GM23248 (cell line): ENCODE measurements around the gene GAS7. TPM values are rescaled to one million over a fixed set of nuclear protein-coding genes. Genes with fewer than 3 reads are reported as not detected.

Experiments
- DNase-seq: peaks from one replicate; pipeline ENCODE4 v3.0.0-alpha.2; 2015
- H2AFZ ChIP-seq: fragments of 200-600 bp; sonication (generic); 2 replicates; pipeline ENCODE4 v1.6.1; 2016; ENCODE audit warnings: antibody characterized with exemption
- H3F3A ChIP-seq: fragments of 200-600 bp; sonication (generic); 2 replicates; pipeline ENCODE4 v1.6.1; 2016; ENCODE audit warnings: mild to moderate bottlenecking, antibody characterized with exemption, mixed run types; ENCODE audit not compliant: insufficient read depth
- H3K27ac ChIP-seq: fragments of 200-600 bp; sonication (generic); 2 replicates; pipeline ENCODE4 v1.5.1; 2016; ENCODE audit warnings: mild to moderate bottlenecking
- H3K27me3 ChIP-seq: fragments of 200-600 bp; sonication (generic); replicated peaks from 2 replicates; pipeline ENCODE4 v1.6.1; 2016; ENCODE audit warnings: mild to moderate bottlenecking; ENCODE audit not compliant: insufficient read depth
- H3K36me3 ChIP-seq: fragments of 200-600 bp; sonication (generic); 2 replicates; pipeline ENCODE4 v1.6.1; 2016; ENCODE audit warnings: low read depth, mild to moderate bottlenecking
- H3K4me1 ChIP-seq: fragments of 200-600 bp; sonication (generic); 2 replicates; pipeline ENCODE4 v1.6.1; 2016; ENCODE audit warnings: mild to moderate bottlenecking; ENCODE audit not compliant: insufficient read depth
- H3K4me2 ChIP-seq: fragments of 200-600 bp; sonication (generic); one replicate; pipeline ENCODE4 v1.6.1; 2016; ENCODE audit warnings: mild to moderate bottlenecking; ENCODE audit not compliant: unreplicated experiment
- H3K4me3 ChIP-seq: fragments of 200-600 bp; sonication (generic); 2 replicates; pipeline ENCODE4 v1.5.1; 2016; ENCODE audit warnings: mild to moderate bottlenecking
- H3K79me2 ChIP-seq: fragments of 200-600 bp; sonication (generic); 2 replicates; pipeline ENCODE4 v1.6.1; 2016; ENCODE audit warnings: mild to moderate bottlenecking; ENCODE audit not compliant: insufficient read depth
- H3K9ac ChIP-seq: fragments of 200-600 bp; sonication (generic); 2 replicates; pipeline ENCODE4 v1.6.1; 2016; ENCODE audit warnings: mild to moderate bottlenecking
- H3K9me2 ChIP-seq: fragments of 200-600 bp; sonication (generic); 2 replicates; pipeline ENCODE4 v1.6.1; 2016; ENCODE audit warnings: mixed run types, mild to moderate bottlenecking, moderate library complexity; ENCODE audit not compliant: insufficient read depth
- H3K9me3 ChIP-seq: fragments of 200-600 bp; sonication (generic); one replicate; pipeline ENCODE4 v1.6.1; 2017; ENCODE audit warnings: low read depth
- H4K20me1 ChIP-seq: fragments of 200-600 bp; sonication (generic); 2 replicates; pipeline ENCODE4 v1.6.0; 2016; ENCODE audit not compliant: insufficient read depth
- EZH2 ChIP-seq: fragments of 200-600 bp; sonication (generic); IDR thresholded peaks from 2 replicates; pipeline ENCODE4 v1.6.1; 2018; ENCODE audit warnings: antibody characterized with exemption, mild to moderate bottlenecking; ENCODE audit not compliant: insufficient read depth, poor library complexity, severe bottlenecking
- EZH2phosphoT487 ChIP-seq: fragments of 200-600 bp; sonication (generic); IDR thresholded peaks from 2 replicates; pipeline ENCODE4 v1.6.1; 2018; ENCODE audit warnings: antibody characterized with exemption, moderate library complexity, mild to moderate bottlenecking, low read depth; ENCODE audit not compliant: insufficient read depth
- WGBS, 2 experiments: methylation state at CpG; one replicate each; pipeline ENCODE4 v1.1.6; 2015 to 2017; ENCODE audit warnings: low lambda C conversion rate in 2 of 2, low coverage in 1 of 2; ENCODE audit errors: missing lambda C conversion rate in 2 of 2; 5-methylcytosine and 5-hydroxymethylcytosine counted together
- in situ Hi-C: fragments of 300-500 bp; cut with MboI; formaldehyde crosslinking; loops from 2 replicates; pipeline ENCODE4 v1.15.0; 2020
- polyA plus RNA-seq: library from polyadenylated mRNA; unstranded; fragments of >200 nt; fragmentation: Nextera tagmentation; extraction: Ambion mirVana; gene quantifications from 2 replicates; pipeline ENCODE4 v1.2.1, GENCODE V29; 2016
- total RNA-seq: library from RNA; depleted of rRNA; stranded (reverse); fragments of >200 nt; shearing (Covaris generic); gene quantifications from 2 replicates; pipeline ENCODE4 v1.2.3, GENCODE V29; 2014

Gene GAS7
- total and polyA plus RNA-seq, 2 experiments from 2014 or later = 6.7 to 13.4 TPM

DNA sequence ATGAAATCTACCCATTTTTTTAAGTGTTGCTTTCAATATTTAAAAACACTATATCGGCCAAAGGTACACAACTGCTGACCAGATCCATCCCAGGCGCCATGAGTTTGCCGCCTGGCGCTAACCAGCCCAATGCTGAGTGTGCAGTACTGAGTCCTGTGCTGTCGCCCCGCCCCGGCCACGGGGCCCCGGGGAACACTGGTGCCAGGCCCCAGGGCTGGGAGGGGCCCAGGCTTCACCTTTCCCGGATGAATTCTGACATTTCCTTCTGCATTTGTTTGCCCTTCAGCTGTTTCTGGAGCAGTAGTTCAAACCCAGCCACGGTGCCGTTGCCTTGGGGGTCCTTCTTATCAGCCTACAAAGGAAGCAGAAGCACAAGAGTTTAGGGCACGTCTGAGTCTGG is 255.5 kb downstream of the GAS7 start:
- Histone ChIP-seq H3K27ac (no peak overlapping the region), H3K79me2 (no peaks in the 10 kb centered on the region), H3K4me1 (no peaks in the 10 kb centered on the region), H4K20me1 (no peaks in the 10 kb centered on the region), H3K36me3 (peaks cover 5% of the 10 kb centered on the region; the same call in 1 of the 2 replicates), H3F3A (0 out of 2 replicates have a peak, but pooled peaks cover 3% of the 10 kb centered on the region), H3K27me3 (no peaks in the 10 kb centered on the region), H2AFZ (no peak overlapping the region), H3K9me3 (no peaks in the 10 kb centered on the region), H3K9ac (no peak overlapping the region), H3K4me2 (no peak overlapping the region), H3K9me2 (no peaks in the 10 kb centered on the region), H3K4me3 (no peak overlapping the region)
- in situ Hi-C loops = no loop called here
- no peak for TF ChIP-seq EZH2
- no peak for DNase-seq
- 85 to 87% methylated on average over 13 of the region's 13 CpGs for whole genome bisulfite sequencing, 2 experiments

DNA sequence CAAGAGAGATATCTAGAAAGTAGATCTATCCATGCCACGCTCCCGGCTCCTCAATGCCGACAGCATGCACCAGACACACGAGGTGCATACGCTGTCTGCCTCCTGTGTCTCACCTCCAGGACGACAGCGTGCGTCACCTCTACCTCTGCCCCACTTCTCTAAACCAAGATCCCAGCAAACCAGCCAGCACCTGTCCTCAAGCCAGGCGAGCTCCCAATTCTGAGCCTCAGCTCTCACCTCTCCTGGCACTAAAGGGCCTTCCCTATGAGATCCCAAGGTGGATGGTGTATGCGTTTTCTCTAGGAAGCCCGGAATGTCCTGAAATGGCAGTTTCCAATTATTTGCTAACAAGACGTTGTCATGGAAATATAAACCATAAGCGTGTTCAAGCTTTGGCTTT is 257.1 kb downstream of the GAS7 start:
- Histone ChIP-seq H3K9me2 (no peaks in the 10 kb centered on the region), H3F3A (0 out of 2 replicates have a peak, but pooled peaks cover 5% of the 10 kb centered on the region), H2AFZ (no peak overlapping the region), H3K4me2 (no peak overlapping the region), H3K9ac (no peak overlapping the region), H3K9me3 (no peaks in the 10 kb centered on the region), H3K4me3 (no peak overlapping the region), H3K36me3 (peaks cover 5% of the 10 kb centered on the region; the same call in 1 of the 2 replicates), H3K27me3 (no peaks in the 10 kb centered on the region), H3K27ac (no peak overlapping the region), H3K79me2 (no peaks in the 10 kb centered on the region), H3K4me1 (no peaks in the 10 kb centered on the region), H4K20me1 (no peaks in the 10 kb centered on the region)
- no peak for DNase-seq
- TF ChIP-seq EZH2 (no peak), EZH2phosphoT487 (no peak)
- in situ Hi-C loops = no loop called here
- WGBS, 2 experiments = 93% methylated on average over 13 of the region's 13 CpGs

DNA sequence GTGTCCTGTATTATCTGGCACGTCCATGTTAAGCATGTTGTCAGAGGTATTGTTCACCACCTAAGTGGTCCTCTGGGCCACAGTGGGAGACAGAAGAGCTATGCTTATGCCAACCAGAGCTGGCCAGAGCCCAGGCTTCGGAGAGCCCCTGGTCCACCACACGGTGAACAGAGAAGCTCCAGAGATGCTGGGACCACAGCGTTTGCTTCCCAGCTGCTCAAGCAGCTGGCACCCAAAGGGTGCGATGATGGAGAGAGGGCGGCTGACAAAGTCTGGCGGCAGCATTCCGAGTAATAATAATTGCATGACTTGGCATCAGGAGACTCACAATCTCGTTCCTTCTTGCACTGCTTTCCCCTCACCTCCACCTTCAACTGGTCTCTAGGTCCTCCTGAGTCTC is 257.6 kb downstream of the GAS7 start:
- Histone ChIP-seq H3K4me2 (no peak overlapping the region), H3K79me2 (no peaks in the 10 kb centered on the region)
- 57 to 69% methylated on average over 9 of the region's 9 CpGs for WGBS, 2 experiments

DNA sequence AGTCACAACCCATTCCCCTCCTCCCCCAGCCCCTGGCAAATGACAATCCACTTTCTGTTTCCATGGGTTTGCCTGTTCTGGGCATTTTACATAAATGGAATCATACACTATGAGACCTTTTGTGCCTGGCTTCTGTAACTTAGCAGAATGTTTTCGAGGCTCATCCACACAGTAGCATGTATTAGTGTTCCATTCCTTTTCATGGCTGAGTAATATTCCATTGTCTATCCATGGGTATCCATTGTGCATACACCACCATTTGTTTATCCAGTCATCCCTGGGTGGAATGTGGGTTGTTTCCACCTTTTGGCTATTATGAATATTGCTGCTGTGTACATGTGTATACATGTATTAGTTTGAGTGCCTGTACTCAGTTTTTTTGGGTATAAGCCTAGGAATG is 259.6 kb downstream of the GAS7 start:
- H3K27me3 ChIP-seq = no peaks in the 10 kb centered on the region
- H4K20me1 ChIP-seq = no peaks in the 10 kb centered on the region
- no peak overlapping the region for H3K4me2 ChIP-seq
- in situ Hi-C loops = no loop called here
- H3F3A ChIP-seq = 0 out of 2 replicates have a peak, but pooled peaks cover 5% of the 10 kb centered on the region
- 60 to 62% methylated on average over 1 of the region's 1 CpG for WGBS, 2 experiments
- no peak for DNase-seq
- TF ChIP-seq EZH2 (no peak), EZH2phosphoT487 (no peak)
- no peak overlapping the region for H3K4me3 ChIP-seq
- H3K79me2 ChIP-seq = no peaks in the 10 kb centered on the region
- H3K4me1 ChIP-seq = no peaks in the 10 kb centered on the region
- H3K36me3 ChIP-seq = 0 out of 2 replicates have a peak, but pooled peaks cover 5% of the 10 kb centered on the region
- no peak overlapping the region for H2AFZ ChIP-seq
- no peak overlapping the region for H3K9ac ChIP-seq
- H3K9me3 ChIP-seq = no peaks in the 10 kb centered on the region
- no peak overlapping the region for H3K27ac ChIP-seq
- no peaks in the 10 kb centered on the region for H3K9me2 ChIP-seq

More for the DNA sequence above, 257.6 kb downstream of the GAS7 start:
- DNase-seq = no peak
- H3K4me1 ChIP-seq = no peaks in the 10 kb centered on the region
- H3K36me3 ChIP-seq = peaks cover 5% of the 10 kb centered on the region; the same call in 1 of the 2 replicates
- TF ChIP-seq EZH2phosphoT487 = no peak
- TF ChIP-seq EZH2 = no peak
- H2AFZ ChIP-seq = no peak overlapping the region
- in situ Hi-C loops = no loop called here
- no peak overlapping the region for H3K4me3 ChIP-seq
- no peak overlapping the region for H3K27ac ChIP-seq
- H4K20me1 ChIP-seq = no peaks in the 10 kb centered on the region
- 0 out of 2 replicates have a peak, but pooled peaks cover 5% of the 10 kb centered on the region for H3F3A ChIP-seq
- no peaks in the 10 kb centered on the region for H3K27me3 ChIP-seq
- H3K9me2 ChIP-seq = no peaks in the 10 kb centered on the region
- no peaks in the 10 kb centered on the region for H3K9me3 ChIP-seq
- H3K9ac ChIP-seq = no peak overlapping the region

DNA sequence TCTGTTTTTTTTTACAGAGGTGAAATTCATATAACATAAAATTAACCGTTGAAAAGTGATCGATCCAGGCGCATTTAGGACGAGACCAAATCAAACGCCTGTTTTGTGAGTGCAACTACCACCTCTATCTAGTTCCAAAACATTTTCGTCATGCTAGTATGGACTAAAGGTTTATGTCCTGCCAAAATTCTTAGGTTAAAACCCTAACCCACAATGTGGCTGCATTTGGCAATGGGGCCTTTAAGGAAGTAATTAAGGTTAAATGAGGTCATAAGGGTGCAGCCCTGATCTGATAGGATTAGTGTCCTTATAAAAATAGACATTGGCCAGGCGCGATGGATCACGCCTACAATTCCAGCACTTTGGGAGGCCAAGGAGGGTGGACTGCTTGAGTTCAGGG is 260.5 kb downstream of the GAS7 start:
- Histone ChIP-seq H3K36me3 (0 out of 2 replicates have a peak, but pooled peaks cover 5% of the 10 kb centered on the region), H3K27me3 (no peaks in the 10 kb centered on the region), H3K9me3 (no peaks in the 10 kb centered on the region), H3K4me1 (no peaks in the 10 kb centered on the region), H3K79me2 (no peaks in the 10 kb centered on the region), H3K27ac (no peak overlapping the region), H4K20me1 (no peaks in the 10 kb centered on the region), H3K9ac (no peak overlapping the region), H3K4me2 (no peak overlapping the region), H3F3A (0 out of 2 replicates have a peak, but pooled peaks cover 5% of the 10 kb centered on the region), H3K4me3 (no peak overlapping the region), H2AFZ (no peak overlapping the region), H3K9me2 (no peaks in the 10 kb centered on the region)
- in situ Hi-C loops = no loop called here
- WGBS, 2 experiments = 62 to 63% methylated on average over 9 of the region's 9 CpGs
- no peak for DNase-seq
- TF ChIP-seq EZH2phosphoT487 (no peak), EZH2 (no peak)
